Gastrocnemius medialis (tissue), 4 donors: Measurements from ENCODE around the gene CHRNB4. TPM values are rescaled to one million over a fixed set of nuclear protein-coding genes. Genes with fewer than 3 reads are reported as not detected.
"Not testable (repeated sequence)": the region's sequence is repeated elsewhere in the genome, so short reads cannot be mapped to it uniquely, and the experiment has no call there.

ENCODE experiments used
- ATAC-seq, 2 donors: fragments of 150-250 bp; one replicate each; pipeline ENCODE4 v1.9.1; 2016
- DNase-seq, 2 donors: peaks; one replicate each; pipeline ENCODE4 v3.0.0-alpha.2; 2019
- H3K27ac ChIP-seq, 4 donors: fragments of 200-600 bp; sonication (generic); 1 replicate in 1 of 4; 2 replicates in 3 of 4; pipeline ENCODE4 v1.5.1; 2016 to 2018; ENCODE audit warnings: mild to moderate bottlenecking in 2 of 4, moderate library complexity in 1 of 4
- H3K27me3 ChIP-seq, 3 donors: fragments of 200-600 bp; sonication (generic) in 2 of 3; 1 replicate in 1 of 3; 2 replicates in 2 of 3; pipeline versions ENCODE4 v1.5.1 to v1.6.0; 2016 to 2019; ENCODE audit warnings: mild to moderate bottlenecking in 1 of 3, moderate library complexity in 1 of 3
- H3K36me3 ChIP-seq, 2 donors: fragments of 200-600 bp; sonication (generic) in 1 of 2; one replicate each; pipeline ENCODE4 v1.5.1; 2017 to 2018
- H3K4me1 ChIP-seq, 2 donors: fragments of 200-600 bp; sonication (generic) in 1 of 2; one replicate each; pipeline ENCODE4 v1.5.1; 2016 to 2017; ENCODE audit warnings: mild to moderate bottlenecking in 2 of 2
- H3K4me3 ChIP-seq, 4 donors: fragments of 200-600 bp; sonication (generic) in 3 of 4; 1 replicate in 1 of 4; 2 replicates in 3 of 4; pipeline ENCODE4 v1.5.1; 2016 to 2019; ENCODE audit warnings: mild to moderate bottlenecking in 2 of 4
- H3K9me3 ChIP-seq, 3 donors: fragments of 200-600 bp; sonication (generic) in 2 of 3; 1 replicate in 1 of 3; 2 replicates in 2 of 3; pipeline ENCODE4 v1.5.1; 2016 to 2019
- POLR2A ChIP-seq, 2 donors: fragments of 450-650 bp; IDR thresholded peaks; one replicate each; pipeline ENCODE4 v1.6.1; 2017; ENCODE audit warnings: antibody characterized with exemption in 2 of 2, mild to moderate bottlenecking in 2 of 2, moderate library complexity in 2 of 2
- in situ Hi-C, 4 donors: fragments of 200-750 bp; cut with MboI; loops; one replicate each; pipeline versions ENCODE4 v1.15.0 to v1.8.0; 2017; ENCODE audit warnings: low sequenced_read_pairs in 4 of 4
- intact Hi-C: fragments of 100-400 bp; cut with DNase I; formaldehyde crosslinking; loops from one replicate; pipeline ENCODE4 v1.15.1; 2023; ENCODE audit warnings: low total_unique reads
- total RNA-seq, 4 donors: library from RNA; depleted of rRNA; stranded (reverse); fragments of >200 nt; gene quantifications; one replicate each; pipeline versions ENCODE4 v1.1.0 to v1.2.3, GENCODE V29; 2016
- TF ChIP-seq, protein P1 (sequence below), 5 experiments: fragments of 450-650 bp in 3 of 5; fragments of 200-600 bp in 2 of 5; sonication (generic) in 2 of 5; IDR thresholded peaks in 4 of 5; conservative IDR thresholded peaks in 1 of 5; 1 replicate in 4 of 5; 2 replicates in 1 of 5; pipeline ENCODE4 v1.5.1; 2016 to 2019; ENCODE audit warnings: antibody characterized with exemption in 5 of 5, mild to moderate bottlenecking in 3 of 5, moderate library complexity in 3 of 5

The CHRNB4 gene
- total RNA-seq, 4 donors from 2014 or later: not detected

DNA sequence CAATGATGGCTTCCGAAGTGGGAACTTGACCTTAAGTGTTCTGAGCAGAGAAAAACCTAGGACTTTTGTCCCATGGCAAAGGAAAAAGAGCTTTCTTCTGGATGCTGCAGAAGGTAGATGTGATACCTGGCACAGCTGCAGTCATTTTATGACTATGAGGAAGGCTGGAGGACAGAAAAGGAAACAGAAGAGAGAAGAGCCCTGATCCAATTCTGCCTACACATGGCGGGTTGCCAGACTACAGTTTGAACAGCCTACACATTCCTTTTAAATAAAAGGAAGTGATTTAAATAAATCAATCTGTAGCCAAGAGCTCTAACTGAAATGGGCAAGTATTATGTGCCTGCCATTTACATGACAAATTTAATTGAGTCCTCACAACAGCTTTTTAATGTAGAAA, 43.6 kb upstream of the CHRNB4 start:
- in situ Hi-C loops (no loop called here), intact Hi-C loops (no loop called here)
- Histone ChIP-seq H3K4me3 (no peak overlapping the region), H3K9me3 (no peaks in the 10 kb centered on the region), H3K4me1 (no peaks in the 10 kb centered on the region), H3K27me3 (no peaks in the 10 kb centered on the region), H3K27ac (no peak overlapping the region), H3K36me3 (no peaks in the 10 kb centered on the region)
- TF ChIP-seq POLR2A (IDR thresholded peaks at IDR 0.05): no peak
- TF ChIP-seq, protein P1, sequence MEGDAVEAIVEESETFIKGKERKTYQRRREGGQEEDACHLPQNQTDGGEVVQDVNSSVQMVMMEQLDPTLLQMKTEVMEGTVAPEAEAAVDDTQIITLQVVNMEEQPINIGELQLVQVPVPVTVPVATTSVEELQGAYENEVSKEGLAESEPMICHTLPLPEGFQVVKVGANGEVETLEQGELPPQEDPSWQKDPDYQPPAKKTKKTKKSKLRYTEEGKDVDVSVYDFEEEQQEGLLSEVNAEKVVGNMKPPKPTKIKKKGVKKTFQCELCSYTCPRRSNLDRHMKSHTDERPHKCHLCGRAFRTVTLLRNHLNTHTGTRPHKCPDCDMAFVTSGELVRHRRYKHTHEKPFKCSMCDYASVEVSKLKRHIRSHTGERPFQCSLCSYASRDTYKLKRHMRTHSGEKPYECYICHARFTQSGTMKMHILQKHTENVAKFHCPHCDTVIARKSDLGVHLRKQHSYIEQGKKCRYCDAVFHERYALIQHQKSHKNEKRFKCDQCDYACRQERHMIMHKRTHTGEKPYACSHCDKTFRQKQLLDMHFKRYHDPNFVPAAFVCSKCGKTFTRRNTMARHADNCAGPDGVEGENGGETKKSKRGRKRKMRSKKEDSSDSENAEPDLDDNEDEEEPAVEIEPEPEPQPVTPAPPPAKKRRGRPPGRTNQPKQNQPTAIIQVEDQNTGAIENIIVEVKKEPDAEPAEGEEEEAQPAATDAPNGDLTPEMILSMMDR (IDR thresholded peaks at IDR 0.05 in 4 of 5, conservative IDR thresholded peaks at IDR 0.05 in 1 of 5): no peak
- DNase-seq: no peak
- ATAC-seq: no peak

DNA sequence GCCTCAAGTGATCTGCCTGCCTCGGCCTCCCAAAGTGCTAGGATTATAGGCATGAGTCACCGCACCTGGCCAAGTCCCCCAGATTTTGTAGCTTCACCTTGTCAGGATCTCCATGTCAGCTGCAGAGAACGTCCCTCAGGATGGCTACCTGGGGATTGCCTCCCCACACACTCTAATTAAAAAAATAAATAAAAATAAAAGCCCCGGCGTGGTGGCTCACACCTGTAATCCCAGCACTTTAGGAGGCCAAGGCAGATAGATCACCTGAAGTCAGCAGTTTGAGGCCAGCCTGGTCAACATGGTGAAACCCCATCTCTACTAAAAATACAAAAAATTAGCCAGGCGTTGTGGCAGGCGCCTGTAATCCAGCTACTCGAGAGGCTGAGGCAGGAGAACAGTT, 42.6 kb upstream of the CHRNB4 start:
- H3K9me3 ChIP-seq, H3K27me3 ChIP-seq, H3K27ac ChIP-seq, H3K4me1 ChIP-seq, in situ Hi-C loops, intact Hi-C loops, DNase-seq, H3K36me3 ChIP-seq, ATAC-seq, H3K4me3 ChIP-seq: not testable (repeated sequence)

DNA sequence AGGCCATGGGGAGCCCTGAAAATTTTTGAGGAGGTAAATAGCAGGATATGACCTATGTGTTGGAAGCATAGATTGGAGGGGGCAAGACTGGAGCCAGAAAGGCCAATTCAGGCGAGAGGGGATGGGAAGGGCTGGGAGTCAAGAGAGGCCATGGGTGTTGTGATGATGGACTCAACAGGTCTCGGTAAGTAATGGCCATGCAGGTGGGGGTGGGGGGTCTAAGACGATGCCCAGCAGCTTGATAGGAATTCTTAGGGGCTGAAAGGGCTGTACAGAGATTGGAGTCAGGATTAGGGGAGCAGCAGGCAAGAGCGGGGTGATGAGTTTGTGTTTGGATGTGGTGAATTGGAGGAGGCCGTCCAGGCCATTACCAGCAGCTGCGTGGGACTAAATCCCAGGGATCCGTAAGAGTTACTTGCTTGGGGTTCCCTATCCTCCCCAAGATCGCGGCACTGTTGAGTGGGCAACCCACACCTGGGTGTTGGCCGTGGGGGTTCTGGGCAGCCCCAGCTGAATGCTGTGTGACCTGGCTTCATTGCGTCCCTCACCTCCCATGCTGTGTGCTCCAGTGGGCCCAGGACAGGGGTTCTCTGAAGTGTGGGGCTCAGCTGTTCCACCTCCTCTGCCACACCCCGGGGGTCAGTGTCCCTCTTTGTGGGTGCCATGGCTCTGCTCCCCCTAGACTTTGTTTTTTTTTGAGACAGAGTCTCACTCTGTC, 41.8 kb upstream of the CHRNB4 start:
- no peaks in the 10 kb centered on the region for H3K4me1 ChIP-seq
- no peaks in the 10 kb centered on the region for H3K9me3 ChIP-seq
- in situ Hi-C loops: no loop called here
- no peak for ATAC-seq
- TF ChIP-seq POLR2A (IDR thresholded peaks at IDR 0.05): no peak
- TF ChIP-seq, protein P1 (IDR thresholded peaks at IDR 0.05 in 4 of 5, conservative IDR thresholded peaks at IDR 0.05 in 1 of 5): no peak
- H3K27ac ChIP-seq: no peak overlapping the region
- no peaks in the 10 kb centered on the region for H3K27me3 ChIP-seq
- H3K4me3 ChIP-seq: no peak overlapping the region
- intact Hi-C loops: no loop called here
- DNase-seq: no peak
- no peaks in the 10 kb centered on the region for H3K36me3 ChIP-seq

DNA sequence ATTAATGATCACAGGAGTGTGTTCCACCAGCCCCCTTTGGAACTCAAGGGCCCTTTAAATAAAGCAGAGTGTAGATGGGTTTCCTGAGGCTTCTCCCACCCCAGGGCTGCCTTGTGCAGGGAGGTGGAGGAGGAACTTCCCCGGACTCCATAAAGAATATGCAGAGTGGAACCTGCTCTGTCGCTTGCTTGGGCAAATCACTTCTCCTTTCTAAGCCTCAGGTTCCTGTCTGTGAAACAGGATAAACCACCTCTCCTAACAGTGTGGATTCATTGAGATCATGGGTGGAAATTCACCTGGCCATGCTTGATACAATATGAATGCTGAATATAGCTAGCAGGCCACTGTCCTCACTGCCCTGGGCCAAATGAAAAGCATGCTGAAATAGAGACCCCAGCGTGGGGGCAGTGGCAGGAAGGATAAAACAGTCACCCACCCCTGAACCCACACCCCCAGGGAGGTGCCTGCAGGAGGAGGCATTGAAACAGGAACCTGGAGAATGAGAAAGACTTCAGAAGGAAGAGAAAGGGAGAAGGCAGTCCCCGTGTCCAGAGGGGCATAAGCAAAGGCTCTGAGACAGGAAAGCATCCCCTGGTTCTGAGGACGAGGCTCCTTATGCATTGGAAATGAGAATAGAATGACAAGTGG, 41.1 kb upstream of the CHRNB4 start:
- Histone ChIP-seq H3K36me3 (no peaks in the 10 kb centered on the region), H3K27ac (no peak overlapping the region), H3K4me1 (no peaks in the 10 kb centered on the region), H3K4me3 (no peak overlapping the region), H3K9me3 (no peaks in the 10 kb centered on the region), H3K27me3 (no peaks in the 10 kb centered on the region)
- ATAC-seq (no peak), DNase-seq (no peak)
- intact Hi-C loops: no loop called here
- in situ Hi-C loops: no loop called here
- TF ChIP-seq POLR2A (IDR thresholded peaks at IDR 0.05): no peak
- TF ChIP-seq, protein P1 (IDR thresholded peaks at IDR 0.05 in 4 of 5, conservative IDR thresholded peaks at IDR 0.05 in 1 of 5): no peak

DNA sequence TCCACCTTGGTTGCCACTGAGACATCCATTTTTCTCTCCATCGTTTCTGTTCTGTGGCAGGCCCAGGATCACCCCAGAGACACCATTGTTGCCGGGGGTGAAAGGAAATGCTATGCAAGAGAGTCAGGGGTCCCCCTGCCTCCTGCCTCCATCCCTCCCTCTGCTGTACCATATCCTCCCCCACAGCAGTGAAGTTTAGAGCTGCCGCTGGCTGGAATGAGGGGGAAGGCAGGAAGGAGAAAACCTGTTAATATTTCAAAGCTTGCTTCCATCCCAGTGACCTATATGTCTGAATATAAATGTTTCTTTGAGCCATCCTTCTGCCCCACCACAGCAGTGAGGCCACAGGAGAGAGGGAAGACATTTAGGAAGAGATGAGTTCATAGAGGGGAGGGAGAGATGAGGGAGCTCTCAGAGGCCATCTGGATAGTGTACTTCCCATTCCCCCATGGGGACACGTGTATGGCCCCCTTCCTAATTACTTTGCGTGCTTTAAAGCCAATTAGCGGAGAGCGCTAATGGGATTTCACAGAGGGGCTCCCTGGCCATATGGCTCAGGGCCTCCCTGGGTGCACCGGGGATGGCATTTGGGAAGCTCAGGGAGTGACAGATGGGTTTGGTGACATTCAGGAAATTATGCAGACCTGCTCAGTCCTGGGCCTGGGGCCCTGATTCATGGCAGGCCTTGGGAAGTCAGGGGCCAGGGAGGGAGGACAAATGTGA, 40.4 kb upstream of the CHRNB4 start:
- in situ Hi-C loops: no loop called here
- no peak for ATAC-seq
- no peak for TF ChIP-seq POLR2A (IDR thresholded peaks at IDR 0.05)
- TF ChIP-seq, protein P1 (IDR thresholded peaks at IDR 0.05 in 4 of 5, conservative IDR thresholded peaks at IDR 0.05 in 1 of 5): no peak
- Histone ChIP-seq H3K4me1 (no peaks in the 10 kb centered on the region), H3K27ac (no peak overlapping the region), H3K36me3 (no peaks in the 10 kb centered on the region), H3K9me3 (no peaks in the 10 kb centered on the region), H3K4me3 (no peak overlapping the region), H3K27me3 (no peaks in the 10 kb centered on the region)
- DNase-seq: no peak
- intact Hi-C loops: no loop called here
